Activated T-cell treated with anti-CD3 and anti-CD28 coated beads, Interleukin-2, amount 50 U/mL, for 1 hour (primary cell): ENCODE data around the gene TTLL7.

Experiments
- DNase-seq: peaks from one replicate; pipeline ENCODE4 v3.0.0-alpha.2; 2020

Gene TTLL7

GRCh38 chr1:83857716-83858115 is 141.2 kb downstream of the TTLL7 start:
- no peak for DNase-seq

- DNase-seq: no peak
These were observed 141.8 kb downstream of the TTLL7 start for GRCh38 chr1:83857103-83857502.

GRCh38 chr1:83856381-83856780 is 142.6 kb downstream of the TTLL7 start:
- DNase-seq: no peak

GRCh38 chr1:83854456-83854855 is 144.5 kb downstream of the TTLL7 start:
- no peak for DNase-seq

GRCh38 chr1:83850834-83851233 is 148.1 kb downstream of the TTLL7 start:
- DNase-seq: no peak

- DNase-seq: no peak
These were observed 149.5 kb downstream of the TTLL7 start for GRCh38 chr1:83849191-83850061.

GRCh38 chr1:83846138-83846537 is 152.8 kb downstream of the TTLL7 start:
- no peak for DNase-seq

- DNase-seq: no peak
These were observed 153.4 kb downstream of the TTLL7 start for GRCh38 chr1:83845437-83846071.

GRCh38 chr1:83844546-83844945 is 154.4 kb downstream of the TTLL7 start:
- DNase-seq: no peak

GRCh38 chr1:83839566-83840173 is 159.3 kb downstream of the TTLL7 start:
- no peak for DNase-seq

- DNase-seq: no peak
These were observed 160.4 kb downstream of the TTLL7 start for GRCh38 chr1:83838573-83838972.

- no peak for DNase-seq
These were observed 162.4 kb downstream of the TTLL7 start for GRCh38 chr1:83836543-83836942.

- DNase-seq: no peak
These were observed 164.2 kb downstream of the TTLL7 start for GRCh38 chr1:83834621-83835264.

- DNase-seq: no peak
These were observed 166.7 kb downstream of the TTLL7 start for GRCh38 chr1:83832194-83832593.

GRCh38 chr1:83829106-83829505 is 169.8 kb downstream of the TTLL7 start:
- DNase-seq: no peak

- DNase-seq: no peak
These were observed 170.5 kb downstream of the TTLL7 start for GRCh38 chr1:83828456-83828855.

- DNase-seq: no peak
These were observed 171.2 kb downstream of the TTLL7 start for GRCh38 chr1:83827741-83828140.

- DNase-seq: no peak
These were observed 176.7 kb downstream of the TTLL7 start for GRCh38 chr1:83822208-83822607.

- DNase-seq: no peak
These were observed 179.5 kb downstream of the TTLL7 start for GRCh38 chr1:83819436-83819835.

GRCh38 chr1:83818916-83819315 is 180.0 kb downstream of the TTLL7 start:
- DNase-seq: no peak

GRCh38 chr1:83816836-83817235 is 182.1 kb downstream of the TTLL7 start:
- DNase-seq: no peak

- DNase-seq: no peak
These were observed 183.6 kb downstream of the TTLL7 start for GRCh38 chr1:83815330-83815729.
